Liver (tissue), 3 donors: Measurements from ENCODE around the gene EHBP1.

Source experiments
- EGR1 ChIP-seq, 2 donors: IDR thresholded peaks; 2 replicates each; pipeline ENCODE4 v1.6.1; 2016 to 2018; ENCODE audit warnings: antibody characterized with exemption in 2 of 2, low read depth in 2 of 2
- GABPA ChIP-seq, 2 donors: IDR thresholded peaks in 1 of 2; conservative IDR thresholded peaks in 1 of 2; 2 replicates each; pipeline ENCODE4 v1.6.1; 2016; ENCODE audit warnings: antibody characterized with exemption in 2 of 2, mild to moderate bottlenecking in 1 of 2, moderate library complexity in 1 of 2
- HNF4G ChIP-seq: IDR thresholded peaks from 2 replicates; pipeline ENCODE4 v1.6.1; 2016; ENCODE audit warnings: antibody characterized with exemption
- JUND ChIP-seq, 2 donors: IDR thresholded peaks; 2 replicates each; pipeline ENCODE4 v1.6.1; 2016; ENCODE audit warnings: antibody characterized with exemption in 2 of 2
- RAD21 ChIP-seq, 2 donors: IDR thresholded peaks; 2 replicates each; pipeline ENCODE4 v1.6.1; 2016; ENCODE audit warnings: antibody characterized with exemption in 2 of 2, mild to moderate bottlenecking in 2 of 2
- RXRA ChIP-seq, 2 donors: IDR thresholded peaks; 2 replicates each; pipeline ENCODE4 v1.6.1; 2017 to 2018; ENCODE audit warnings: antibody characterized with exemption in 2 of 2, mild to moderate bottlenecking in 1 of 2
- SP1 ChIP-seq: IDR thresholded peaks from 2 replicates; pipeline ENCODE4 v1.6.1; 2018; ENCODE audit warnings: antibody characterized with exemption, mild to moderate bottlenecking
- TAF1 ChIP-seq: conservative IDR thresholded peaks from 2 replicates; pipeline ENCODE4 v1.6.1; 2016; ENCODE audit warnings: antibody characterized with exemption, mild to moderate bottlenecking
- YY1 ChIP-seq: IDR thresholded peaks from 2 replicates; pipeline ENCODE4 v1.6.1; 2016; ENCODE audit warnings: antibody characterized with exemption, mild to moderate bottlenecking
- TF ChIP-seq, protein P1 (sequence below): fragments of 150-350 bp; IDR thresholded peaks from 2 replicates; pipeline ENCODE4 v1.5.1; 2017; ENCODE audit warnings: improper control_type of control experiment, low read depth, low read length; ENCODE audit not compliant: missing input control
- TF ChIP-seq, protein P2 (sequence below): IDR thresholded peaks from 2 replicates; pipeline ENCODE4 v1.6.1; 2016; ENCODE audit warnings: antibody characterized with exemption
- TF ChIP-seq, protein P3 (sequence below): IDR thresholded peaks from 2 replicates; pipeline ENCODE4 v1.6.1; 2016; ENCODE audit warnings: antibody characterized with exemption
- TF ChIP-seq, protein P4 (sequence below): IDR thresholded peaks from 2 replicates; pipeline ENCODE4 v1.6.1; 2016; ENCODE audit warnings: antibody characterized with exemption
- TF ChIP-seq, protein P5 (sequence below): IDR thresholded peaks from 2 replicates; pipeline ENCODE4 v1.6.1; 2016; ENCODE audit warnings: antibody characterized with exemption, mild to moderate bottlenecking
- donor health status: healthy.
- donor health status: healthy.

DNA sequence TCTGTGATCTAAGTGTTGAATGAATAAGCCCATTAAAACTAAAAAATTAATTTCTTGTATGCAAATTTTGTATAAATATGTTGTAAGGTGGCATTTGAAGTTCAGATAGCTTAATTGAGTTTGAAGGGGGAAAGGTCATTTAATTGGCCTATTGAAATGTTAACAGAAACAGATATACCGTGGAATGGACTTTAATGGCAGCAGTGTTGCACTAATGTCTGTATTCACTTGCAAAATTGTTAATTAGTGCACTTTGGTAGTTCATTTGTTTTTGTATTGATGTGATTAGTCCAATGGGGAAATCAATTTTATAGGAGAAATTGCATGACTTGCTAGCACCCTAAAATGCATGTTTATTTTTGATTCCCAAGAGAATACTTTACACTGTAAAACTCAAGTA, 303.3 kb downstream of the EHBP1 start:
- TF ChIP-seq, protein P1, sequence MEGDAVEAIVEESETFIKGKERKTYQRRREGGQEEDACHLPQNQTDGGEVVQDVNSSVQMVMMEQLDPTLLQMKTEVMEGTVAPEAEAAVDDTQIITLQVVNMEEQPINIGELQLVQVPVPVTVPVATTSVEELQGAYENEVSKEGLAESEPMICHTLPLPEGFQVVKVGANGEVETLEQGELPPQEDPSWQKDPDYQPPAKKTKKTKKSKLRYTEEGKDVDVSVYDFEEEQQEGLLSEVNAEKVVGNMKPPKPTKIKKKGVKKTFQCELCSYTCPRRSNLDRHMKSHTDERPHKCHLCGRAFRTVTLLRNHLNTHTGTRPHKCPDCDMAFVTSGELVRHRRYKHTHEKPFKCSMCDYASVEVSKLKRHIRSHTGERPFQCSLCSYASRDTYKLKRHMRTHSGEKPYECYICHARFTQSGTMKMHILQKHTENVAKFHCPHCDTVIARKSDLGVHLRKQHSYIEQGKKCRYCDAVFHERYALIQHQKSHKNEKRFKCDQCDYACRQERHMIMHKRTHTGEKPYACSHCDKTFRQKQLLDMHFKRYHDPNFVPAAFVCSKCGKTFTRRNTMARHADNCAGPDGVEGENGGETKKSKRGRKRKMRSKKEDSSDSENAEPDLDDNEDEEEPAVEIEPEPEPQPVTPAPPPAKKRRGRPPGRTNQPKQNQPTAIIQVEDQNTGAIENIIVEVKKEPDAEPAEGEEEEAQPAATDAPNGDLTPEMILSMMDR = no peak
- no peak for TF ChIP-seq RAD21 (IDR thresholded peaks at IDR 0.05)
- TF ChIP-seq, protein P2, sequence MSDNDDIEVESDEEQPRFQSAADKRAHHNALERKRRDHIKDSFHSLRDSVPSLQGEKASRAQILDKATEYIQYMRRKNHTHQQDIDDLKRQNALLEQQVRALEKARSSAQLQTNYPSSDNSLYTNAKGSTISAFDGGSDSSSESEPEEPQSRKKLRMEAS = no peak
- TF ChIP-seq GABPA (IDR thresholded peaks at IDR 0.05 in 1 of 2, conservative IDR thresholded peaks at IDR 0.05 in 1 of 2) = no peak
- TF ChIP-seq YY1 = no peak
- TF ChIP-seq EGR1 (IDR thresholded peaks at IDR 0.05; ENCODE audit: low read depth in 2 of 2) = no peak
- TF ChIP-seq, protein P3, sequence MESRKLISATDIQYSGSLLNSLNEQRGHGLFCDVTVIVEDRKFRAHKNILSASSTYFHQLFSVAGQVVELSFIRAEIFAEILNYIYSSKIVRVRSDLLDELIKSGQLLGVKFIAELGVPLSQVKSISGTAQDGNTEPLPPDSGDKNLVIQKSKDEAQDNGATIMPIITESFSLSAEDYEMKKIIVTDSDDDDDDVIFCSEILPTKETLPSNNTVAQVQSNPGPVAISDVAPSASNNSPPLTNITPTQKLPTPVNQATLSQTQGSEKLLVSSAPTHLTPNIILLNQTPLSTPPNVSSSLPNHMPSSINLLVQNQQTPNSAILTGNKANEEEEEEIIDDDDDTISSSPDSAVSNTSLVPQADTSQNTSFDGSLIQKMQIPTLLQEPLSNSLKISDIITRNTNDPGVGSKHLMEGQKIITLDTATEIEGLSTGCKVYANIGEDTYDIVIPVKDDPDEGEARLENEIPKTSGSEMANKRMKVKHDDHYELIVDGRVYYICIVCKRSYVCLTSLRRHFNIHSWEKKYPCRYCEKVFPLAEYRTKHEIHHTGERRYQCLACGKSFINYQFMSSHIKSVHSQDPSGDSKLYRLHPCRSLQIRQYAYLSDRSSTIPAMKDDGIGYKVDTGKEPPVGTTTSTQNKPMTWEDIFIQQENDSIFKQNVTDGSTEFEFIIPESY = no peak
- no peak for TF ChIP-seq TAF1
- no peak for TF ChIP-seq JUND (IDR thresholded peaks at IDR 0.05)
- no peak for TF ChIP-seq SP1
- TF ChIP-seq, protein P4, sequence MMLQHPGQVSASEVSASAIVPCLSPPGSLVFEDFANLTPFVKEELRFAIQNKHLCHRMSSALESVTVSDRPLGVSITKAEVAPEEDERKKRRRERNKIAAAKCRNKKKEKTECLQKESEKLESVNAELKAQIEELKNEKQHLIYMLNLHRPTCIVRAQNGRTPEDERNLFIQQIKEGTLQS = no peak
- TF ChIP-seq, protein P5, sequence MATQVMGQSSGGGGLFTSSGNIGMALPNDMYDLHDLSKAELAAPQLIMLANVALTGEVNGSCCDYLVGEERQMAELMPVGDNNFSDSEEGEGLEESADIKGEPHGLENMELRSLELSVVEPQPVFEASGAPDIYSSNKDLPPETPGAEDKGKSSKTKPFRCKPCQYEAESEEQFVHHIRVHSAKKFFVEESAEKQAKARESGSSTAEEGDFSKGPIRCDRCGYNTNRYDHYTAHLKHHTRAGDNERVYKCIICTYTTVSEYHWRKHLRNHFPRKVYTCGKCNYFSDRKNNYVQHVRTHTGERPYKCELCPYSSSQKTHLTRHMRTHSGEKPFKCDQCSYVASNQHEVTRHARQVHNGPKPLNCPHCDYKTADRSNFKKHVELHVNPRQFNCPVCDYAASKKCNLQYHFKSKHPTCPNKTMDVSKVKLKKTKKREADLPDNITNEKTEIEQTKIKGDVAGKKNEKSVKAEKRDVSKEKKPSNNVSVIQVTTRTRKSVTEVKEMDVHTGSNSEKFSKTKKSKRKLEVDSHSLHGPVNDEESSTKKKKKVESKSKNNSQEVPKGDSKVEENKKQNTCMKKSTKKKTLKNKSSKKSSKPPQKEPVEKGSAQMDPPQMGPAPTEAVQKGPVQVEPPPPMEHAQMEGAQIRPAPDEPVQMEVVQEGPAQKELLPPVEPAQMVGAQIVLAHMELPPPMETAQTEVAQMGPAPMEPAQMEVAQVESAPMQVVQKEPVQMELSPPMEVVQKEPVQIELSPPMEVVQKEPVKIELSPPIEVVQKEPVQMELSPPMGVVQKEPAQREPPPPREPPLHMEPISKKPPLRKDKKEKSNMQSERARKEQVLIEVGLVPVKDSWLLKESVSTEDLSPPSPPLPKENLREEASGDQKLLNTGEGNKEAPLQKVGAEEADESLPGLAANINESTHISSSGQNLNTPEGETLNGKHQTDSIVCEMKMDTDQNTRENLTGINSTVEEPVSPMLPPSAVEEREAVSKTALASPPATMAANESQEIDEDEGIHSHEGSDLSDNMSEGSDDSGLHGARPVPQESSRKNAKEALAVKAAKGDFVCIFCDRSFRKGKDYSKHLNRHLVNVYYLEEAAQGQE = no peak
- TF ChIP-seq HNF4G = no peak
- no peak for TF ChIP-seq RXRA (IDR thresholded peaks at IDR 0.05)
